ENCODE results near the gene FAM181A. TPM values are rescaled to one million over a fixed set of nuclear protein-coding genes. Genes with fewer than 3 reads are reported as not detected.

Gene FAM181A
- polyA plus RNA-seq, 1 donor (not counting 4 experiments of a cell fraction or from before 2014, with no cell fraction given): 0.04 TPM

DNA sequence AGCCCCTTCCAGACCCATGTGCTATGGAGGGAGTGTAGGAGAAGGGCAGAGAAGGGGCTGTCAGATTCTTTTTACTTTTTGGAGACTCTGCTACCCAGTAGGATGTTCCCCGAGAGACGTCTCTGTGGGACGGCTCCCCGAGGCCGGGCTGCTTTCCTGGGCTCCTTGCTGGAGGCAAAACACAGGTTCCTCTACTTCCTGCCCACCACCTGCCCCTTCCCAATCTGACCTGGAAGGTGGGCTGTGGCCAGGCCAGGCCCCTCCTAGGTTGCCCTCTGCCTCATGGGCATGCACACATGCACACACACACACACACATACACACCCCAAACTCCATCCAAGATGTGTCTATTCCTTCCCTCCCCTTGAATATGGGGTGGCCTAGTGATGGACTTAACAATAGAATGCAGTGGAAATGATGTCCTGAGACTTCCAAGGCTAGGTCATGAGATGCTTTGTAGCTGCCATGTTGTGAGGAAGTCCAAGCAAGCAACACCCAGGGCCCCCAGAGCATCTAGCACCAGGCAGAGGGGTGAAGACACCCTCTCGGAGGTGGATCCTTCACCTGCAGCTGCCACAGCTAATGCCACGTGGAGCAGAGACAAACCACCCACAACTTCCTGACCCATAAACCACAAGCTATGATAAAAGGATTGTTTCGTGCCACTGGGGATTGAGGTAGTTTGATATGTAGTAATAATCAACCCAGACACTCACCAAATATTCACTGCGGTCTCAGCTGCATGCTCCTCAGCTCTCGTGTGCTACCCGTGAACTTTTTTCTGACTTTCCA is 50.8 kb downstream of the FAM181A start:
- Histone ChIP-seq H3K9me1 (ENCODE audit: control insufficient read depth, extremely low read depth, insufficient read depth, low read length) (no peaks in the 10 kb centered on the region), H3K36me3 (ENCODE audit: control insufficient read depth in 2 of 2, extremely low read depth in 1 of 2, insufficient read depth in 2 of 2, low read length in 2 of 2) (no peaks in the 10 kb centered on the region), H3K9ac (ENCODE audit: control insufficient read depth, extremely low read depth, insufficient read depth, low read length) (no peak overlapping the region), H3K4me1 (ENCODE audit: control insufficient read depth, extremely low read depth, insufficient read depth, low read length) (no peaks in the 10 kb centered on the region), H3K27me3 (ENCODE audit: control insufficient read depth, extremely low read depth, insufficient read depth, low read length) (peaks cover 27% of the 10 kb centered on the region), H3K9me3 (ENCODE audit: control insufficient read depth, low read depth, low read length) (no peaks in the 10 kb centered on the region), H3K79me2 (ENCODE audit: control insufficient read depth, insufficient read depth, low read length) (no peaks in the 10 kb centered on the region), H3K4me2 (ENCODE audit: control insufficient read depth, extremely low read depth, insufficient read depth, low read depth, low read length) (no peak overlapping the region), H4K20me1 (ENCODE audit: control insufficient read depth, extremely low read depth, insufficient read depth, low read length) (no peaks in the 10 kb centered on the region), H3K4me3 (ENCODE audit: control insufficient read depth in 2 of 3, extremely low read depth in 1 of 3, insufficient read depth in 2 of 3, low read depth in 1 of 3, low read length in 3 of 3) (no peak overlapping the region), H2AFZ (ENCODE audit: control insufficient read depth, low read length) (no peak overlapping the region), H3K27ac (ENCODE audit: control insufficient read depth, insufficient read depth, low read length) (no peak overlapping the region)
- TF ChIP-seq CTCF (optimal IDR thresholded peaks at IDR 0.05 in 1 of 3, IDR thresholded peaks at IDR 0.05 in 1 of 3, conservative IDR thresholded peaks at IDR 0.05 in 1 of 3; ENCODE audit: extremely low read depth in 1 of 3, insufficient read depth in 2 of 3, low read length in 3 of 3) (no peak), EZH2 (IDR thresholded peaks at IDR 0.05; ENCODE audit: low read length) (no peak)
- no peak for FAIRE-seq
- dilution Hi-C loops (cut with MboI; ENCODE audit: extremely low pct_ligation_motif_present, low sequenced_read_pairs): no loop called here
- no peak for DNase-seq (ENCODE audit: low read depth, low spot score)

- Histone ChIP-seq H3K9me1 (ENCODE audit: control insufficient read depth, extremely low read depth, insufficient read depth, low read length) (no peaks in the 10 kb centered on the region), H3K27me3 (ENCODE audit: control insufficient read depth, extremely low read depth, insufficient read depth, low read length) (peaks cover 24% of the 10 kb centered on the region), H3K27ac (ENCODE audit: control insufficient read depth, insufficient read depth, low read length) (no peak overlapping the region), H3K9ac (ENCODE audit: control insufficient read depth, extremely low read depth, insufficient read depth, low read length) (no peak overlapping the region), H3K9me3 (ENCODE audit: control insufficient read depth, low read depth, low read length) (no peaks in the 10 kb centered on the region), H3K4me1 (ENCODE audit: control insufficient read depth, extremely low read depth, insufficient read depth, low read length) (no peaks in the 10 kb centered on the region), H4K20me1 (ENCODE audit: control insufficient read depth, extremely low read depth, insufficient read depth, low read length) (no peaks in the 10 kb centered on the region), H3K4me2 (ENCODE audit: control insufficient read depth, extremely low read depth, insufficient read depth, low read depth, low read length) (no peak overlapping the region), H2AFZ (ENCODE audit: control insufficient read depth, low read length) (no peak overlapping the region), H3K4me3 (ENCODE audit: control insufficient read depth in 2 of 3, extremely low read depth in 1 of 3, insufficient read depth in 2 of 3, low read depth in 1 of 3, low read length in 3 of 3) (no peak overlapping the region), H3K36me3 (ENCODE audit: control insufficient read depth in 2 of 2, extremely low read depth in 1 of 2, insufficient read depth in 2 of 2, low read length in 2 of 2) (no peaks in the 10 kb centered on the region), H3K79me2 (ENCODE audit: control insufficient read depth, insufficient read depth, low read length) (no peaks in the 10 kb centered on the region)
- no peak for TF ChIP-seq EZH2 (IDR thresholded peaks at IDR 0.05; ENCODE audit: low read length)
- TF ChIP-seq CTCF (optimal IDR thresholded peaks at IDR 0.05 in 1 of 3, IDR thresholded peaks at IDR 0.05 in 1 of 3, conservative IDR thresholded peaks at IDR 0.05 in 1 of 3; ENCODE audit: extremely low read depth in 1 of 3, insufficient read depth in 2 of 3, low read length in 3 of 3): no peak
- no peak for DNase-seq (ENCODE audit: low read depth, low spot score)
- FAIRE-seq: no peak
- dilution Hi-C loops (cut with MboI; ENCODE audit: extremely low pct_ligation_motif_present, low sequenced_read_pairs): no loop called here
Measured at GRCh38 chr14:93978735-93979134, 51.6 kb downstream of the FAM181A start.

Small RNA genes within 50 kb of the gene (small RNA-seq; reads per million reads assigned to genes)
- 0 reads per million in 3 experiments for gene MIR4506 (ENCODE audit: insufficient read length in 3 of 3, low read depth in 3 of 3, low replicate concordance in 1 of 3)

Other genes with a start within 250 kb of the FAM181A start
- not detected in 3 replicates for gene PRIMA1, start 138.9 kb upstream of the FAM181A start, polyA plus RNA-seq
- gene ASB2, start 49.2 kb downstream of the FAM181A start, polyA plus RNA-seq: 0.31 to 1.7 TPM (median 0.56 TPM) in 3 replicates
- gene CCDC197, start 70.0 kb downstream of the FAM181A start, polyA plus RNA-seq: not detected in 3 replicates
- gene OTUB2, start 99.0 kb downstream of the FAM181A start, polyA plus RNA-seq: 2.6 to 4.8 TPM (median 3.5 TPM) in 3 replicates
- gene DDX24, start 153.9 kb downstream of the FAM181A start, polyA plus RNA-seq: 171 to 179 TPM (median 172 TPM) in 3 replicates
- 17.4 to 25.0 TPM (median 18.9 TPM) in 3 replicates for gene IFI27L1, start 154.0 kb downstream of the FAM181A start, polyA plus RNA-seq
- 1,132 to 3,594 TPM (median 2,783 TPM) in 3 replicates for gene IFI27, start 183.4 kb downstream of the FAM181A start, polyA plus RNA-seq
- 67.5 to 179 TPM (median 82.2 TPM) in 3 replicates for gene IFI27L2, start 202.3 kb downstream of the FAM181A start, polyA plus RNA-seq
- gene PPP4R4, start 247.0 kb downstream of the FAM181A start, polyA plus RNA-seq: 8.1 to 9.0 TPM (median 8.9 TPM) in 3 replicates

All from keratinocyte (primary cell).